Ascending aorta (tissue), 2 donors: ENCODE results near the gene HEXD. TPM values are rescaled to one million over a fixed set of nuclear protein-coding genes. Genes with fewer than 3 reads are reported as not detected.
"Not testable (repeated sequence)": the region's sequence is repeated elsewhere in the genome, so short reads cannot be mapped to it uniquely, and the experiment has no call there.

Experiments
- DNase-seq, 2 donors: peaks; one replicate each; pipeline ENCODE4 v3.0.0-alpha.2; 2019; ENCODE audit warnings: low spot score in 2 of 2
- H3K27ac ChIP-seq, 2 donors: fragments of 200-600 bp; sonication (generic); one replicate each; pipeline ENCODE4 v1.5.1; 2016 to 2017; ENCODE audit warnings: mild to moderate bottlenecking in 1 of 2
- H3K27me3 ChIP-seq: fragments of 200-600 bp; sonication (generic); one replicate; pipeline ENCODE4 v1.5.1; 2017
- H3K36me3 ChIP-seq, 2 donors: fragments of 200-600 bp; sonication (generic); one replicate each; pipeline ENCODE4 v1.5.1; 2016
- H3K4me1 ChIP-seq, 2 donors: fragments of 200-600 bp; sonication (generic); one replicate each; pipeline ENCODE4 v1.5.1; 2016 to 2017; ENCODE audit warnings: mild to moderate bottlenecking in 1 of 2
- H3K4me3 ChIP-seq, 2 donors: fragments of 200-600 bp; sonication (generic); one replicate each; pipeline ENCODE4 v1.5.1; 2016 to 2017; ENCODE audit warnings: mild to moderate bottlenecking in 1 of 2
- H3K9me3 ChIP-seq, 2 donors: fragments of 200-600 bp; sonication (generic); one replicate each; pipeline ENCODE4 v1.5.1; 2016
- intact Hi-C: fragments of 100-400 bp; cut with DNase I; formaldehyde crosslinking; loops from one replicate; pipeline ENCODE4 v1.15.1; 2023
- total RNA-seq: library from RNA; depleted of rRNA; stranded (reverse); fragments of >200 nt; gene quantifications from one replicate; pipeline ENCODE4 v1.1.0, GENCODE V29; 2016
- TF ChIP-seq, protein P1 (sequence below), 3 experiments: fragments of 200-600 bp in 2 of 3; fragments of 450-650 bp in 1 of 3; sonication (generic) in 2 of 3; IDR thresholded peaks; one replicate each; pipeline ENCODE4 v1.5.1; 2016 to 2019; ENCODE audit warnings: antibody characterized with exemption in 3 of 3, mild to moderate bottlenecking in 1 of 3, moderate library complexity in 1 of 3

Gene HEXD
- total RNA-seq, 1 donor from 2014 or later: 40.4 TPM

DNA sequence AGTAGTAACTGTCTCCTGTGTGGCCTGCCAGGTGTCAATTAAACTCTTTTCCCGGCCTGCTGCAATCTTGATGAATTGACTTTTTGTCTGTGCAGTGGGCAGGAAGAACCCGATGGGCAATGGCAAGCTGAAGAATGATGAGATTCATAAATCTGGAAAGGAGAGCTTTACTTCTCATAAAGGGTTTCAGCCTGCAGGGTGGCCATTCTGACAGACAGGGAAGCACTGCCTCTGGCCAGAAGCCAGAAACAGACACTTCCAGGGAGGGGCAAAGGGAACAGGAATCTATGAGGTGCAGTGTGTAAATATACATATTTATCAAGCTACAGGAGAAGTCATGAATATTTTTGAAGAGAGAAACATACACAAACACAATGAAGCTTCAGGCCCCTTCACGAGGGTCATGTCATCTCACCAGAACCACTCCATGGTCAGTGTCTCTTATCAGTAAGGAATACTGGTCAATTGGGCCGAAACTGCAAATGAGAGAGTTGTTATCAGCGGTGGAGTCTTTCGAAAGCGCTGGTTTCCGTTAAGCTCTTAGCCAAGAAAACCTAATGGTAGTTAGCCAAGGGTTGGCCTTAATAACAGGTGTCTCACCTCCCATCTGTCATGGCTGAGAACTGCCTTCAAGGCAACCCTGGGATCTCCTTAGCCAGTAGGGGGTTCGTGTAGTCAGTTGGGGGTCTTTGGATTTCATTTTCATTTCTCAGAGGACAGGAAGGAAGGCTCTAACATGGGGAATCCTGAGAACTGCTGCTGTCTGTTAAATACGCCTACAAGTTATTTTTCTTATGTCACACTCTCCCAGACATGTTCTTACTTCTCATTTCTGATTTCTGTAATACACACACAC, 39.2 kb downstream of the HEXD start:
- intact Hi-C loops: no loop called here
- no peaks in the 10 kb centered on the region for H3K9me3 ChIP-seq
- H3K36me3 ChIP-seq: peaks cover 19 to 22% of the 10 kb centered on the region in 2 donors
- H3K4me1 ChIP-seq: peaks cover 0 to 12% of the 10 kb centered on the region in 2 donors
- DNase-seq: no peak
- peak overlapping the region; percentile 100 for H3K27ac ChIP-seq
- TF ChIP-seq, protein P1, sequence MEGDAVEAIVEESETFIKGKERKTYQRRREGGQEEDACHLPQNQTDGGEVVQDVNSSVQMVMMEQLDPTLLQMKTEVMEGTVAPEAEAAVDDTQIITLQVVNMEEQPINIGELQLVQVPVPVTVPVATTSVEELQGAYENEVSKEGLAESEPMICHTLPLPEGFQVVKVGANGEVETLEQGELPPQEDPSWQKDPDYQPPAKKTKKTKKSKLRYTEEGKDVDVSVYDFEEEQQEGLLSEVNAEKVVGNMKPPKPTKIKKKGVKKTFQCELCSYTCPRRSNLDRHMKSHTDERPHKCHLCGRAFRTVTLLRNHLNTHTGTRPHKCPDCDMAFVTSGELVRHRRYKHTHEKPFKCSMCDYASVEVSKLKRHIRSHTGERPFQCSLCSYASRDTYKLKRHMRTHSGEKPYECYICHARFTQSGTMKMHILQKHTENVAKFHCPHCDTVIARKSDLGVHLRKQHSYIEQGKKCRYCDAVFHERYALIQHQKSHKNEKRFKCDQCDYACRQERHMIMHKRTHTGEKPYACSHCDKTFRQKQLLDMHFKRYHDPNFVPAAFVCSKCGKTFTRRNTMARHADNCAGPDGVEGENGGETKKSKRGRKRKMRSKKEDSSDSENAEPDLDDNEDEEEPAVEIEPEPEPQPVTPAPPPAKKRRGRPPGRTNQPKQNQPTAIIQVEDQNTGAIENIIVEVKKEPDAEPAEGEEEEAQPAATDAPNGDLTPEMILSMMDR (IDR thresholded peaks at IDR 0.05): no peak
- H3K4me3 ChIP-seq: peak overlapping the region; percentile 77 to 86
- H3K27me3 ChIP-seq: no peaks in the 10 kb centered on the region

DNA sequence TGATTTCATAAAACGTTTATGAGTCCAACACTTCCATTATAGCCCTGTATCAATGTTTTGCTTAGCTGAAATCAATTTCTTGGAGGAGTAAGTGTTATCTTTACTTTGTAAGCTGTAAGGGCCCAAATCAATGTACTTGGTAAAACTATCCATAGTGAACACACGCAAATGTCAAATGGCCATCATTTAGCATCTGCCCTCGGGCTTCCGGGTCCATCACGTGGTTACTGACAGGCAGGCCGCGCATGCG, 39.7 kb downstream of the HEXD start:
- TF ChIP-seq, protein P1 (IDR thresholded peaks at IDR 0.05): no peak
- H3K27ac ChIP-seq: peak overlapping the region; percentile 100
- DNase-seq: no peak
- peak overlapping the region; percentile 77 to 86 for H3K4me3 ChIP-seq
- H3K4me1 ChIP-seq: peaks cover 0 to 12% of the 10 kb centered on the region in 2 donors
- intact Hi-C loops: loop anchor here (1.0 to 2.0 kb wide), 6 partner anchors 8 to 191 kb away; partner anchors contain the start of genes CYBC1, FOXK2 and WDR45B
- H3K9me3 ChIP-seq: no peaks in the 10 kb centered on the region
- no peaks in the 10 kb centered on the region for H3K27me3 ChIP-seq
- H3K36me3 ChIP-seq: peaks cover 24 to 27% of the 10 kb centered on the region in 2 donors

DNA sequence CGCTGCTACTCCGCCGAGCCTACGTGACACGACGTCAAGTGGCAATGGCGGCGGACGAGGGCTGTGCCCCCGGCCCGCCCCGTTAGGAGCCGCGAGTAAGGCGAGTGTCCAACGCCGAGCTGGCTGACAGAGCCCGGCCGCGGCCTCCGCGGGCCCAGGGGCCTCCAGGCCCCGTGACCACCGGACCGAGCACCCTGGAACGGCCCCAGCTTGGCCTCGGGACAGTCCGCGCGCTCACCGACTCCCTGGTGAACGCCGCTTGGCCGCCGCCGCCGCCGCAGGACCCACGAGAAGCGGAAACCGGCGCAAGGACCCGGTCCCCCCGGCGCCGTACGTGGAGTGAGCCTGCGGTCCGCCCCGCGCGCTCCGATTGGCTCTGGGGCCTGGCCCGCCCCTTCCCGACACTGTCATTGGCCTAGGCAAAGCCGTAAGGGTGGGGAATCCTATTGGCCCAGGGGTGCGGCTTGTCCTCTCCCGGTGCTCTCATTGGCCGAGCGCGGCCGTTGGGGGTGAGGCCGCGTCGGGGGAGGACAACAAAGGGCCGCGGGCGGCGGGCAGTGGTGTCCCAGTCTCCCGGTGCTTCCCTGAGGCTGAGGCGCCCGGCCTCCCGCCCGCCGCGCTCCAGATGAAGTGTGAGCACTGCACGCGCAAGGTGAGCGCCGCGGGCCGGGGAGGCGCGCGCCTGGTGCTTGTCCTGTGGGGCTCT, 40.2 kb downstream of the HEXD start, which contains the start of gene NARF:
Gene NARF (plus strand): TSS at position 563 of the 706 bp plus-strand sequence. CDS start 63 bp downstream, at position 626.
- TF ChIP-seq, protein P1 (IDR thresholded peaks at IDR 0.05): no peak
- peak; percentile 92 to 99 for DNase-seq
- Histone ChIP-seq H3K36me3 (peaks cover 24 to 29% of the 10 kb centered on the region in 2 donors), H3K4me3 (peak within 1 kb of the TSS; percentile 77 to 86), H3K4me1 (peaks cover 0 to 12% of the 10 kb centered on the region in 2 donors), H3K27ac (peak within 1 kb of the TSS; percentile 100), H3K27me3 (no peaks in the 10 kb centered on the region), H3K9me3 (no peaks in the 10 kb centered on the region)
- intact Hi-C loops: loop anchor here (1.0 to 2.0 kb wide), 6 partner anchors 8 to 190 kb away; partner anchors contain the start of genes CYBC1, FOXK2 and WDR45B

DNA sequence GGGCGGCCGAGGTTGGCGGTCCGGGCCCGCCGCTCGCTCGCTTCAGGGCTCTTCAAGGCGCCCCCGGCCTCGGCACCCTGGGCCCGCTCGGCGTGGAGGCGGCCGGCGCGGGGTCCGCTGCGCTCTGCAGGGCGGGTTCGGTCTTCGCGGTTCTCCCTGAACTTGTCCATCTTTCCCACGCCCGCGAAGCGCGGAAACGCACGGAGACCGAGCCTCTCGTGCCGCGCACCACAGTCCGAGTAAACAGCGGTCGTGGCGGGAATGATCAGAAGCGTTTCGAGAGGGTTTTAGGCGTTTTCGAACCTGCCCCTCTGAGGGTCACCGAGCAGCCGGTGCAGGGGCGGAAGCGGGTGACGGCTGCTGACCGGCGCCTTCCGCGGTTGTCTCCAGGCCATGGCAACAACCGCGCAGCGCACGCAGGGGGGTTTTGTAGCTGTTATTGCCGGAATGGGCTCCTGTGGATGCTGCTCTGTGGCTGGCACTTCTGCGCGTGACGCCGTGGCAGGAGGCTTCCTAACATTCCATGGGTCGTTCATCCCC, 40.8 kb downstream of the HEXD start:
- peaks cover 26 to 29% of the 10 kb centered on the region in 2 donors for H3K36me3 ChIP-seq
- no peaks in the 10 kb centered on the region for H3K9me3 ChIP-seq
- no peaks in the 10 kb centered on the region for H3K27me3 ChIP-seq
- H3K4me1 ChIP-seq: peaks cover 0 to 13% of the 10 kb centered on the region in 2 donors
- H3K4me3 ChIP-seq: peak overlapping the region; percentile 77 to 86
- H3K27ac ChIP-seq: peak overlapping the region; percentile 100
- TF ChIP-seq, protein P1 (IDR thresholded peaks at IDR 0.05): no peak
- no peak for DNase-seq
- intact Hi-C loops: loop anchor here (1.0 to 2.0 kb wide), 6 partner anchors 9 to 190 kb away; partner anchors contain the start of genes CYBC1, FOXK2 and WDR45B

DNA sequence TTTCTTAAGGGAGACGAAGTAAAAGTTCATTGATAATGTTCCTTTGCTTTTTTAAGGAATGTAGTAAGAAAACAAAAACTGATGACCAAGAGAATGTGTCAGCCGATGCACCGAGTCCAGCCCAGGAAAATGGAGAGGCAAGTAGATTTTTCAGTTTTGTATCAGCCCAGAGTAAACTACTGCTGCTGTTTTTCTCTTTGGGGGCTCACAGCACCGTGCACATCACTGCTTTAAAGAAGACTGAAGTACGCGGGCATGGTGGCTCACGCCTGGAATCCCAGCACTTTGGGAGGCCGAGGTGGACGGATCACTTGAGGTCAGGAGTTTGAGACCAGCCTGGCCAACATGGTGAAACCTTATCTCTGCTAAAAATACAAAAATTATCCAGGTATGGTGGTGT, 41.8 kb downstream of the HEXD start:
- H3K27ac ChIP-seq, H3K9me3 ChIP-seq, H3K27me3 ChIP-seq, DNase-seq: not testable (repeated sequence)
- Histone ChIP-seq H3K36me3 (peaks cover 35% of the 10 kb centered on the region in 2 donors), H3K4me1 (peaks cover 0 to 15% of the 10 kb centered on the region in 2 donors), H3K4me3 (peak overlapping the region in 1 of 2 donors; percentile 77)
- intact Hi-C loops: loop anchor here (2.0 kb wide), 3 partner anchors 37 to 189 kb away; partner anchors contain the start of gene WDR45B
